ENCODE measurements around the gene HEATR5A. TPM values are rescaled to one million over a fixed set of nuclear protein-coding genes. Genes with fewer than 3 reads are reported as not detected.
"Not testable (repeated sequence)": the region's sequence is repeated elsewhere in the genome, so short reads cannot be mapped to it uniquely, and the experiment has no call there.

Gene HEATR5A
- total RNA-seq: 10 to 100 TPM; 10.1 to 92.8 (median 37.3) TPM
- polyA plus RNA-seq: 10 to 100 TPM in 1 of 3 donors, 1 to 10 TPM in 2; 3.6 to 12.1 (median 4.1) TPM
- long read RNA-seq, donor 1: 0 reads
- long read RNA-seq, donor 2, partial matches to known transcripts: 0 of 1 reads
- long read RNA-seq, donor 2, other reads (novel, unspliced or antisense): 0 of 1 reads
- long read RNA-seq, donor 3, full-length matches to known transcripts: 2 of 2 reads
- long read RNA-seq, donor 3, partial matches to known transcripts: 0 of 2 reads
- long read RNA-seq, donor 3, other reads (novel, unspliced or antisense): 0 of 2 reads
- long read RNA-seq, donor 4: 0 reads
- long read RNA-seq, donor 5, partial matches to known transcripts: 0 of 1 reads
- long read RNA-seq, donor 5, other reads (novel, unspliced or antisense): 0 of 1 reads
- long read RNA-seq, donor 6, transcript HEATR5A-201 (3 exons, 507 nt): major isoform, 5 of 6 reads
- long read RNA-seq, donor 6, partial matches to known transcripts: 0 of 6 reads
- long read RNA-seq, donor 6, other reads (novel, unspliced or antisense): 0 of 6 reads
- long read RNA-seq, donor 7, partial matches to known transcripts: 0 of 1 reads
- long read RNA-seq, donor 7, other reads (novel, unspliced or antisense): 0 of 1 reads
- long read RNA-seq, donor 8, partial matches to known transcripts: 5 of 6 reads
- long read RNA-seq, donor 8, other reads (novel, unspliced or antisense): 0 of 6 reads
- long read RNA-seq, donor 9, transcript HEATR5A-201 (3 exons, 507 nt): major isoform, 6 of 6 reads
- long read RNA-seq, donor 9, partial matches to known transcripts: 0 of 6 reads
- long read RNA-seq, donor 9, other reads (novel, unspliced or antisense): 0 of 6 reads
- long read RNA-seq, donor 10: 0 reads

DNA sequence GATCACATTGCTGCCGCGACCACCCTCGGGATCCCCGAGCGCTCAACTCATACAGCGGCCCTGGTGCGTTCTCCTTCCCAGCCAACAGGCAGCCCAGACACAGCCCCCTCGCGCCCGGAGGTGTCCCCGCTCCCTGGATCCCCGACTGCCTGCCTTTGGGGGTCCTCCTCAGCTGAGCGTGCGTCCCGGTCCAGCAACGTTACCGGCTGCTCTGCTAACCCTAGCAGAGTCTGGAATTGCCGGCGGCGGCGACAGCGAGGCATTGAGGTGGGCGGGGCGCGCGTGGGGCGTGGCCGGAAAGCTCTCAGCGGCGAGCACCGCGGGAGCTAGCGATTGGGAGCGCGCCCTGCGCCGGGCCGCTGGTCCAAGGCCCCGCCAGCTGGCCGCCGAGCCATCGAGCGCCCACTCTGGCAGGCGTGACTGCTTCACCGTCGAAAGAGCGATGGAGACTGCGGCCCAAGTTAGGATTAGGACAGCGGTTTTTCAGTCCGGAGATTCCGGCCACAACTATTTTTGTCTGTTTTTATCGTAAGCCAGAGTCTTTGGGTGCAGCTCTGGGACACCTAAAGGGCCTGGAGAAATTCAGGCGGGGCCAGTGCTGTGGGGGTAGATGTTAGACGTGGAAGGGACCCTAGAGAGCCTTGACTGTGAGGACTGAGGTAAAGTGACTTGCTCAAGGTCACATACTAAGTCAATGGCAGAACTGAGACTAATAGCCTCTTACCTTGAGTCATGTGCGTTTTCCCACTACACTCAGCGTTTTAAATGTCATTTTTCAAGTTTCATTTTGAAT, at the start of gene HEATR5A:
Gene HEATR5A (minus strand): TSS at position 232 of the 793 bp plus-strand sequence. CDS start 17,575 bp downstream, outside the sequence.
- Histone ChIP-seq H3K9me3 (no peaks in the 10 kb centered on the region), H3K36me3 (no peaks in the 10 kb centered on the region), H3K27me3 (no peaks in the 10 kb centered on the region), H3K27ac (peak within 1 kb of the TSS; percentile 84 to 97 (median 91)), H3K4me3 (peak within 1 kb of the TSS; percentile 79 to 98 (median 96)), H3K4me1 (peaks cover 10 to 36% (median 24%) of the 10 kb centered on the region in 4 donors)
- 1 to 4% (median 2%) methylated on average over 20 to 56 of the region's 56 CpGs for WGBS, 5 donors
- TF ChIP-seq, protein P1, sequence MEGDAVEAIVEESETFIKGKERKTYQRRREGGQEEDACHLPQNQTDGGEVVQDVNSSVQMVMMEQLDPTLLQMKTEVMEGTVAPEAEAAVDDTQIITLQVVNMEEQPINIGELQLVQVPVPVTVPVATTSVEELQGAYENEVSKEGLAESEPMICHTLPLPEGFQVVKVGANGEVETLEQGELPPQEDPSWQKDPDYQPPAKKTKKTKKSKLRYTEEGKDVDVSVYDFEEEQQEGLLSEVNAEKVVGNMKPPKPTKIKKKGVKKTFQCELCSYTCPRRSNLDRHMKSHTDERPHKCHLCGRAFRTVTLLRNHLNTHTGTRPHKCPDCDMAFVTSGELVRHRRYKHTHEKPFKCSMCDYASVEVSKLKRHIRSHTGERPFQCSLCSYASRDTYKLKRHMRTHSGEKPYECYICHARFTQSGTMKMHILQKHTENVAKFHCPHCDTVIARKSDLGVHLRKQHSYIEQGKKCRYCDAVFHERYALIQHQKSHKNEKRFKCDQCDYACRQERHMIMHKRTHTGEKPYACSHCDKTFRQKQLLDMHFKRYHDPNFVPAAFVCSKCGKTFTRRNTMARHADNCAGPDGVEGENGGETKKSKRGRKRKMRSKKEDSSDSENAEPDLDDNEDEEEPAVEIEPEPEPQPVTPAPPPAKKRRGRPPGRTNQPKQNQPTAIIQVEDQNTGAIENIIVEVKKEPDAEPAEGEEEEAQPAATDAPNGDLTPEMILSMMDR (IDR thresholded peaks at IDR 0.05): peak in 2 of 7 experiments; percentile 13 to 14
- TF ChIP-seq POLR2A (IDR thresholded peaks at IDR 0.05) (peak in 2 of 4 donors; percentile 82 to 94), EP300 (IDR thresholded peaks at IDR 0.05) (no peak), POLR2AphosphoS5 (IDR thresholded peaks at IDR 0.05) (peak; percentile 99 to 100 (median 99))
- peak; percentile 96 to 99 for DNase-seq
- intact Hi-C loops (cut with DNase I; ENCODE audit: low total_unique reads): no loop called here

DNA sequence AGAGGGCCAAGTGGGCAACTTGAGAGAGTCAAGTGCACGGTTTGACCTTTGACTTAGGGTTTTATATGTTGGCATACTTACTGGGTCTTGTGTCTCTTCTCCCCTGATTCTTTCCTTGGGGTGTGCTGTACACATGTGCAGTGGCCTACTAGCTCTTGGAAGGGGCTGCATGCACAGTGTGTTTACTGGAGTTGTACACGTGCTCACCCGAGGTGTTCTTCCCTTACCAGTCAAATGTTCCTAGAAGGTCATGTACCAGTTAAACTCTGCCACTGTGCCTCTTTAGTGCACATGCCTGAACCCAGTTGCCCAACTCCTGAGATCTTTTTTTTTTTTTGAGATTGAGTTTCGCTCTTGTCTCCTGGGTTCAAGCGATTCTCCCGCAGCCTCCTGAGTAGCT, 46.2 kb upstream of the HEATR5A start:
- Histone ChIP-seq H3K36me3 (no peaks in the 10 kb centered on the region), H3K4me3 (no peak overlapping the region), H3K27me3 (no peaks in the 10 kb centered on the region), H3K27ac (no peak overlapping the region), H3K9me3 (no peaks in the 10 kb centered on the region), H3K4me1 (no peaks in the 10 kb centered on the region)
- 78 to 86% (median 81%) methylated on average over 6 of the region's 6 CpGs for WGBS, 5 donors
- intact Hi-C loops (cut with DNase I; ENCODE audit: low total_unique reads): no loop called here
- no peak for TF ChIP-seq POLR2A (IDR thresholded peaks at IDR 0.05)
- no peak for TF ChIP-seq EP300 (IDR thresholded peaks at IDR 0.05)
- TF ChIP-seq, protein P1 (IDR thresholded peaks at IDR 0.05): no peak
- no peak for TF ChIP-seq POLR2AphosphoS5 (IDR thresholded peaks at IDR 0.05)
- DNase-seq: no peak

DNA sequence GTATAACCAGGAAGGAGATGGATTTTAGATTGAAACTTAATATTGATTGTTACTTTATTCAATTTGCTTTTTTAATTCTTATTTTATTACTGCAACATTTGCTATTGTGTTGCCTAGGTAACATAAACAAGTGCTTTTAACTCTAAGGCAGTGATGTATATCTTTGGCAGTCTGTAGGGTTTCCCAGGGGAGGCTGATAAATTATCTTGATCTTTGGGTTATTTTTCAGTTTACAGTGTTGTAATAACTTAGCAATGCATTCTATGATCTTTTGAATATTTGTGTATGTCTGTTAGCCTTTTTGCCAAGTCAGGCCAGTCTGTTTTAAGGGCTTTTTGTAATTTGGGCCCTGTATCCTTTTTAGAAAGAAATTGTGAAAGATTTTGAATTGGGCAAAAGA, 44.8 kb upstream of the HEATR5A start:
- no peak for TF ChIP-seq POLR2AphosphoS5 (IDR thresholded peaks at IDR 0.05)
- TF ChIP-seq, protein P1 (IDR thresholded peaks at IDR 0.05): no peak
- no peak for TF ChIP-seq POLR2A (IDR thresholded peaks at IDR 0.05)
- no peak for TF ChIP-seq EP300 (IDR thresholded peaks at IDR 0.05)
- Histone ChIP-seq H3K4me1 (no peaks in the 10 kb centered on the region), H3K27ac (no peak overlapping the region), H3K4me3 (no peak overlapping the region), H3K27me3 (no peaks in the 10 kb centered on the region), H3K9me3 (no peaks in the 10 kb centered on the region), H3K36me3 (no peaks in the 10 kb centered on the region)
- peak in 1 of 2 donors; percentile 72 for DNase-seq
- intact Hi-C loops (cut with DNase I; ENCODE audit: low total_unique reads): no loop called here

DNA sequence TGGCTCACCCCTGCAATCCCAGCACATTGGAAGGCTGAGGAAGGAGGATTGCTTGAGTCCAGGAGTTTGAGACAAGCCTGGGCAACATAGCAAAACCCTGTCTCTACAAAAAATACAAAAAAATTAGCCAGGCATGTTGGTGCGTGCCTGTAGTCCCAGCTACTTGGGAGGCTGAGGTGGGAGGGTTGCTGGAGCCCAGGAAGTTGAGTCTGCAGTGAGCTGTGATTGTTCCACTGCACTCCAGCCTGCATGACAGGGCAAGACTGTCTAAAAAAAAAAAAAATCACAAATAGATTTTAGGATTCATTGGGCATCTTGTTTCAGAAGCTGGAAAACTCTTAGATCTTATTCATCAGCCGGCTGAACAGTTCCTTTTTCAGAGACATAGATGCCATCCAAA, 42.1 kb upstream of the HEATR5A start:
- H3K9me3 ChIP-seq; H3K4me3 ChIP-seq; H3K4me1 ChIP-seq; H3K27ac ChIP-seq; H3K36me3 ChIP-seq; intact Hi-C loops (cut with DNase I; ENCODE audit: low total_unique reads); DNase-seq; H3K27me3 ChIP-seq: not testable (repeated sequence)
- 63 to 90% (median 85%) methylated on average over 2 of the region's 2 CpGs for WGBS, 5 donors
